ENCODE data around the gene NFKBIA. TPM values are rescaled to one million over a fixed set of nuclear protein-coding genes. Genes with fewer than 3 reads are reported as not detected.

The NFKBIA gene
- total RNA-seq, 6 experiments from 2014 or later, result 84.8 to 140 (median 106) TPM

DNA sequence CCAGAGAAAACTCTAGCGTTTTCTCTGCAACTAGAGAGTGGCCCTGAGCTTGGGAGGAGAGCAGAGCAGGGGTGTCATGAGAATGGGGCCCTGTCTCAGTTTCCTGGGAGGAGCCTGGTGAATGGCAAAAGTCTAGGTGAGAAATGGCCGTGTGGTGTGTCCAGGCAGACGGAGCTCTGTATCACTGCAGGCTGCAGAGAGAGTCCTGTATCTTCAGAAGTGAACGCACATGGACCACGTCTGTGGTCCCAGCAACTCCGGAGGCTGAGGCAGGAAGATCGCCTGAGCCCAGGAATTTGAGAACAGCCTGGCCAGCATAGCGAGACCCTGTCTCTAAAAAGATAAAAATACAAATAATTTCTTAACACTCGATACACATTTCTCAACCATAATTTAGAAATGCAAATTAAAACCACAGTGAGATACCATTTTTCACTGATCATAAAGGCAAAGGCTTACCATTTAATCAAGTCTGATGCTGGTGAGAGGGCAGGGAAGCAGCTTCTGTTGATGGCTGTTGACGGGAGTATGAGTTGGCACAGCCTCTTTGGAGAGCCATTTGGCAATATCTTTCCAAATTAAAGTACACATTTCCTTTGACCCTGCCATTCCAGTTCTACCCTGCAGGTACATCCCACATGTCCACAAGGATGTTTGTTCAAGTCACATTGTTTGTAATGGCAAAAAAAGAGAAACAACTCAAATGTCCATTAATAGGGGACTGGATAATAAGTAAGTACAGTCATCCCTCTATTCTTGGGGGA, 51.0 kb downstream of the NFKBIA start:
- peak overlapping the region; percentile 45 to 89 (median 81) for H3K27ac ChIP-seq
- ATAC-seq (peak; percentile 72 to 86 (median 76)), DNase-seq (peak in 2 of 3 donors; percentile 51 to 78)
- TF ChIP-seq POLR2A (IDR thresholded peaks at IDR 0.05), result peak; percentile 88
- TF ChIP-seq, protein P1, sequence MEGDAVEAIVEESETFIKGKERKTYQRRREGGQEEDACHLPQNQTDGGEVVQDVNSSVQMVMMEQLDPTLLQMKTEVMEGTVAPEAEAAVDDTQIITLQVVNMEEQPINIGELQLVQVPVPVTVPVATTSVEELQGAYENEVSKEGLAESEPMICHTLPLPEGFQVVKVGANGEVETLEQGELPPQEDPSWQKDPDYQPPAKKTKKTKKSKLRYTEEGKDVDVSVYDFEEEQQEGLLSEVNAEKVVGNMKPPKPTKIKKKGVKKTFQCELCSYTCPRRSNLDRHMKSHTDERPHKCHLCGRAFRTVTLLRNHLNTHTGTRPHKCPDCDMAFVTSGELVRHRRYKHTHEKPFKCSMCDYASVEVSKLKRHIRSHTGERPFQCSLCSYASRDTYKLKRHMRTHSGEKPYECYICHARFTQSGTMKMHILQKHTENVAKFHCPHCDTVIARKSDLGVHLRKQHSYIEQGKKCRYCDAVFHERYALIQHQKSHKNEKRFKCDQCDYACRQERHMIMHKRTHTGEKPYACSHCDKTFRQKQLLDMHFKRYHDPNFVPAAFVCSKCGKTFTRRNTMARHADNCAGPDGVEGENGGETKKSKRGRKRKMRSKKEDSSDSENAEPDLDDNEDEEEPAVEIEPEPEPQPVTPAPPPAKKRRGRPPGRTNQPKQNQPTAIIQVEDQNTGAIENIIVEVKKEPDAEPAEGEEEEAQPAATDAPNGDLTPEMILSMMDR (IDR thresholded peaks at IDR 0.05), result peak in 2 of 4 donors; percentile 6 to 53
- H3K4me3 ChIP-seq, result peak overlapping the region; percentile 33 to 62 (median 54)
- no peaks in the 10 kb centered on the region for H3K27me3 ChIP-seq
- intact Hi-C loops (cut with DNase I), result no loop called here
- no peaks in the 10 kb centered on the region for H3K36me3 ChIP-seq
- H3K9me3 ChIP-seq, result no peaks in the 10 kb centered on the region
- H3K4me1 ChIP-seq, result peaks cover 0 to 59% (median 13%) of the 10 kb centered on the region in 4 donors
- 24% methylated on average over 10 of the region's 10 CpGs for WGBS (ENCODE audit: insufficient coverage, low coverage, low lambda C conversion rate, missing lambda C conversion rate)

DNA sequence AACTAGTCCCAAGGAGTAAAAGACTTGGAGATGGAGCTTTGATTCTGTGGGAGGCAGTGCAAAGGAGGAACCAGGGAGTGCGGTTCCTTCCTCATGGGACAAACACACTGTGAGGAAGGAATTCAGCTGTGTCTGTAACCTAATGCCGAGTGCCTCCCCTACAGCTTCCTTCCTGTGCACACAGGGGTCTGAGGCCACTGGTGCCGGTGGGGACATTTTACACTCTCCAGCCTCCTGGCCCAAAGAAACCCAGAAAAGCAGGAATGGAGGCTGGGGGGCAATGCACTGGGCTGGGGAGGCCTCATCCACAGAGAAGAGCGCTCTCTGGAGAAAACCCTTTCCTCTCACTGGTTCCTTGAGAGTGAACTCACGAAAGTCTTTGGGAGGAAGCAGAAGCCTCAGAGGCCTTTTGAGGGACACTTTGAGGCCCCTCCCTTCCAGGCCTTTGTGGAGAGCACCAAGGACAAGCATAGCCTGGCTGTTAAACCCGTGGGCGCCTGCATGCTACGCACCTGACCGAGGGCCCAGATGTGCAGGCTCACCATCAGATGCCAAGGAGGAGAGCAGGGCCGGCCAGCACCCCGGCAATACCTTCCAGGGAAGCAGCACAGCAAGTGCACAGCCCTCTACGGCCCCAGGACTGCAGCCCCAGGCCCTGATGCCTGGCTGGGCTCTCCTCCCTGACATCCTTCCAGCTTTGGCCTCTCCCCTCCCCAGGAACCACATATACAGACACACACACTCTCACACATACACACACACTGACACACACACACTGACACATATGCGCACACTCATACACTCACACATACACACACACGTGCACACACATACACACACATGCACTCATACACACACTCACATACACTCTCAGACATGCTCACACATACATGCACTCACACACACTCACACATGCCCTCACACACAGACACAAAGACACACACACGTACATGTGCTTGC, 52.0 kb downstream of the NFKBIA start:
- Histone ChIP-seq H3K36me3 (no peaks in the 10 kb centered on the region), H3K27ac (peak overlapping the region; percentile 45 to 89 (median 81)), H3K9me3 (no peaks in the 10 kb centered on the region), H3K4me3 (peak overlapping the region in 2 of 3 donors; percentile 54 to 62), H3K4me1 (peaks cover 0 to 69% (median 13%) of the 10 kb centered on the region in 4 donors), H3K27me3 (no peaks in the 10 kb centered on the region)
- WGBS (ENCODE audit: insufficient coverage, low coverage, low lambda C conversion rate, missing lambda C conversion rate), result 28% methylated on average over 7 of the region's 15 CpGs
- ATAC-seq (peak; percentile 25 to 73 (median 40)), DNase-seq (peak; percentile 50 to 74 (median 71))
- intact Hi-C loops (cut with DNase I), result no loop called here
- TF ChIP-seq, protein P1 (IDR thresholded peaks at IDR 0.05), result no peak
- peak; percentile 7 for TF ChIP-seq POLR2A (IDR thresholded peaks at IDR 0.05)

DNA sequence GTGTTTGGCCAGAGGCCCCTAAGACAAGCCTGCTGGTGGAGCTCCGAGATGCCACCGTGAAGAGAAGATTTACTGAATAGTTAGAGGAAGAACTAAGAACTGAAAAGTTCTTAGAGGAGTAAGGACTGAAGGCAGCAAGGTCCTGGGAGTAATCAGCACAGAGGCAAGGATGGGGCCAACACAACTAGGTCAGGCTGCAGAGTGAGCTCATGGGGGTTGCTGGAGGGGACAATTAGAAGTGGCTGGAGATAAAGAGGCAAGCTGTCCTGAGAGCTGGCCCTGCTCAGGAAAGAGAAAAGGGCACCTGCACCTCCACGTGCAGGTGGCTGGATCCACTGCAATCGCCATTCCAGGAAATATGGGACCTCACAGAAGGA, 52.7 kb downstream of the NFKBIA start:
- peaks cover 0 to 75% (median 12%) of the 10 kb centered on the region in 4 donors for H3K4me1 ChIP-seq
- intact Hi-C loops (cut with DNase I), result no loop called here
- no peaks in the 10 kb centered on the region for H3K36me3 ChIP-seq

More for the DNA sequence above, 52.7 kb downstream of the NFKBIA start:
- ATAC-seq (no peak), DNase-seq (peak in 1 of 3 donors; percentile 10)
- Histone ChIP-seq H3K27me3 (no peaks in the 10 kb centered on the region), H3K27ac (peak overlapping the region; percentile 11 to 89 (median 81)), H3K9me3 (no peaks in the 10 kb centered on the region), H3K4me3 (peak overlapping the region in 2 of 3 donors; percentile 54 to 62)
- TF ChIP-seq POLR2A (IDR thresholded peaks at IDR 0.05), result no peak
- TF ChIP-seq, protein P1 (IDR thresholded peaks at IDR 0.05), result no peak
- WGBS (ENCODE audit: insufficient coverage, low coverage, low lambda C conversion rate, missing lambda C conversion rate), result 28% methylated on average over 4 of the region's 4 CpGs

Other genes with a start within 250 kb of the NFKBIA start
- 100 to 1,000 TPM in 1 of 6 experiments, 10 to 100 TPM in 5; 66.9 to 122 (median 81.1) TPM for gene PSMA6, start 112.4 kb downstream of the NFKBIA start, total RNA-seq
- not detected for gene INSM2, start 129.4 kb upstream of the NFKBIA start, total RNA-seq

Data from right lobe of liver (tissue), 6 donors.